RWPE2 (cell line): Measurements from ENCODE around the gene HOXA7.

ENCODE experiments used
- ATAC-seq: fragments of 200-7000 bp; cut with Tn5 transposase; 3 replicates; pipeline ENCODE4 v1.9.1; 2021; ENCODE audit warnings: low read depth
- DNase-seq: peaks from one replicate; pipeline ENCODE4 v3.0.0-alpha.2; 2020; ENCODE audit warnings: low spot score
- H3K27ac ChIP-seq: fragments of 450-650 bp; 2 replicates; pipeline ENCODE4 v1.5.1; 2017; ENCODE audit warnings: mild to moderate bottlenecking; ENCODE audit not compliant: poor library complexity, severe bottlenecking
- H3K27me3 ChIP-seq: fragments of 250-450 bp; sonication (Bioruptor Pico); 2 replicates; pipeline ENCODE4 v1.5.1; 2021; ENCODE audit warnings: mild to moderate bottlenecking, moderate library complexity; ENCODE audit not compliant: insufficient read depth, poor library complexity, severe bottlenecking
- H3K36me3 ChIP-seq: fragments of 250-450 bp; sonication (Bioruptor Pico); 2 replicates; pipeline ENCODE4 v1.5.1; 2020; ENCODE audit warnings: low read depth, mild to moderate bottlenecking, moderate library complexity
- H3K4me1 ChIP-seq: fragments of 250-450 bp; sonication (Bioruptor Pico); 2 replicates; pipeline ENCODE4 v1.5.1; 2021; ENCODE audit warnings: mild to moderate bottlenecking, moderate library complexity; ENCODE audit not compliant: insufficient read depth, poor library complexity, severe bottlenecking
- H3K4me3 ChIP-seq: fragments of 250-450 bp; sonication (Bioruptor Pico); 2 replicates; pipeline ENCODE4 v1.5.1; 2021; ENCODE audit warnings: mild to moderate bottlenecking, moderate library complexity; ENCODE audit not compliant: severe bottlenecking
- H3K9me3 ChIP-seq: fragments of 250-450 bp; sonication (Bioruptor Pico); 2 replicates; pipeline ENCODE4 v1.5.1; 2021; ENCODE audit warnings: mild to moderate bottlenecking, moderate library complexity; ENCODE audit not compliant: severe bottlenecking
- TF ChIP-seq, protein P1 (sequence below): fragments of 450-650 bp; IDR thresholded peaks from one replicate; pipeline ENCODE4 v1.5.1; 2017; ENCODE audit warnings: mild to moderate bottlenecking, moderate library complexity; ENCODE audit not compliant: poor library complexity, severe bottlenecking

HOXA7 gene

DNA sequence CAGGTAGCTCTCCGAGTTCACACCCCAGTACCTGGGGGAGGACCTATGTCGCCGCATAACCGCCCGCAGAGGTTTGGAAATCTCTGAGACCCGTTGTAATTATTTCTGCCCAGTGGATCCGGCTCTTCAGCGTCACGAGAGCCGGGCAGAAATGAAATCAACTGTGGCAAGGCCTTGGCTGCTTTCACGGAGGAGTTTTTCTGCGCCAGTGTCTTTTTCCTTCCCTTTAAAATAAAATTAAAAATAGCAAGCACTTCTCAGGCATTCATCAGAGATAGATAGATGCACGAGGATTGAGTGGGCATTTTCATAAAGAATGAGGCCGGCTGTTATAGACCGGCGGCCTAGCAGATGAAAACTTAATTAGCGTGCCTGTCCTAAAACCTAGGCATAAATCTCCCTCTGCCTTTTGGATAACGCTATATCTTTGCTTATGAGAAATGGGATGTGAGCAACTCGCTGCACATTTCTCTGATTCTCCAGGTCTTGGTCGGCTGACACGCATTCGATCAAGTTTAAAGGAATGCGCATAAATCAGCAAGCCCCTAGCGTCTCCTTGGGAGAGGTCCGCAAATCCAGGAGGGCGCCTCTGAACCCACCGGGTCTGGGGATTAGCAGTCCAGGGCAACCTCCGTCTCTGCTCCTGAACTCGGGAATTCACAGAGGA is 37.0 kb upstream of the HOXA7 start:
- Histone ChIP-seq H3K4me1 (peaks cover 31% of the 10 kb centered on the region), H3K4me3 (peak overlapping the region; percentile 89), H3K27me3 (no peaks in the 10 kb centered on the region), H3K36me3 (peaks cover 36% of the 10 kb centered on the region), H3K9me3 (no peaks in the 10 kb centered on the region), H3K27ac (peak overlapping the region; percentile 92)
- ATAC-seq: no peak
- TF ChIP-seq, protein P1, sequence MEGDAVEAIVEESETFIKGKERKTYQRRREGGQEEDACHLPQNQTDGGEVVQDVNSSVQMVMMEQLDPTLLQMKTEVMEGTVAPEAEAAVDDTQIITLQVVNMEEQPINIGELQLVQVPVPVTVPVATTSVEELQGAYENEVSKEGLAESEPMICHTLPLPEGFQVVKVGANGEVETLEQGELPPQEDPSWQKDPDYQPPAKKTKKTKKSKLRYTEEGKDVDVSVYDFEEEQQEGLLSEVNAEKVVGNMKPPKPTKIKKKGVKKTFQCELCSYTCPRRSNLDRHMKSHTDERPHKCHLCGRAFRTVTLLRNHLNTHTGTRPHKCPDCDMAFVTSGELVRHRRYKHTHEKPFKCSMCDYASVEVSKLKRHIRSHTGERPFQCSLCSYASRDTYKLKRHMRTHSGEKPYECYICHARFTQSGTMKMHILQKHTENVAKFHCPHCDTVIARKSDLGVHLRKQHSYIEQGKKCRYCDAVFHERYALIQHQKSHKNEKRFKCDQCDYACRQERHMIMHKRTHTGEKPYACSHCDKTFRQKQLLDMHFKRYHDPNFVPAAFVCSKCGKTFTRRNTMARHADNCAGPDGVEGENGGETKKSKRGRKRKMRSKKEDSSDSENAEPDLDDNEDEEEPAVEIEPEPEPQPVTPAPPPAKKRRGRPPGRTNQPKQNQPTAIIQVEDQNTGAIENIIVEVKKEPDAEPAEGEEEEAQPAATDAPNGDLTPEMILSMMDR: no peak
- no peak for DNase-seq

DNA sequence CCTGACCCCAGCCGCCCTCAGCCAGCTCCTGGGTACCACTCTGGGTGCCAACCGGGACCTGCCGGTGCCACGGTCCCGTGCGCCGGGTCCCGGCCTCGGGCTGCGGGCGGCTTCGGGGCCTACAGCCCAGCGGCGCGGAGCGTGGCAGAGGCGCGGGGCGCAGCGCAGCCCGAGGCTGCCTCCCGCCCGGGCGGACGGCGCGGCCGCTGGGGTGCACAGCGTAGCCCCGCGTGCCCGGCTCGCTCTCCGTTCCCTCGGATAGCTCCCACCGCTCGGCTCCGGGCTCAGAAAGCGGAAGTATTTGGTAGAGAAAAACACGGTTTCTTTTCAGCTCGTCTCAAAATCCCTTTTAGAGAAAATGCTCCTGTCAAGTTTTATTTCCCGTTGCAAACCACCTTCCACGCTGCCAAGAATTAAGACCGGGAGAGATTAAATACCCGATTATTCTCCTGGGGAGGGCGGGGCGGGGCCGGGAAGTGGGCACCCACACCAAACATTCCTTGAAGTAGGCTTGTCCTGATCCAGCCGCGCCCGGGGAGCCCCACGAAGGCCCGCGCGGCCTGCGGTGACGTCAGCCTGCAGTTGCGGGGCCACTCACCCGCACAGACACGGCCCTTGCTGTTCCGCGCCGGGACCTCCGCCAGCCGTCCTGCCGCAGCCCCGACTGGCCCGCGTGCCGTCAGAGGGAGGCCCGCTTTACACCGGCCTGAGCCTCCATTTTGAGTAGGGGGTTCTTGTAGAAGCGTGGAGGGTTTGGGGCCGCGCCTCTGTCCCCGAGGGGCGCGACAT is 36.3 kb upstream of the HOXA7 start:
- H3K4me3 ChIP-seq: peak overlapping the region; percentile 89
- TF ChIP-seq, protein P1: no peak
- peaks cover 34% of the 10 kb centered on the region for H3K4me1 ChIP-seq
- DNase-seq (no peak), ATAC-seq (no peak)
- H3K27me3 ChIP-seq: no peaks in the 10 kb centered on the region
- H3K9me3 ChIP-seq: no peaks in the 10 kb centered on the region
- peak overlapping the region; percentile 92 for H3K27ac ChIP-seq
- peaks cover 34% of the 10 kb centered on the region for H3K36me3 ChIP-seq

DNA sequence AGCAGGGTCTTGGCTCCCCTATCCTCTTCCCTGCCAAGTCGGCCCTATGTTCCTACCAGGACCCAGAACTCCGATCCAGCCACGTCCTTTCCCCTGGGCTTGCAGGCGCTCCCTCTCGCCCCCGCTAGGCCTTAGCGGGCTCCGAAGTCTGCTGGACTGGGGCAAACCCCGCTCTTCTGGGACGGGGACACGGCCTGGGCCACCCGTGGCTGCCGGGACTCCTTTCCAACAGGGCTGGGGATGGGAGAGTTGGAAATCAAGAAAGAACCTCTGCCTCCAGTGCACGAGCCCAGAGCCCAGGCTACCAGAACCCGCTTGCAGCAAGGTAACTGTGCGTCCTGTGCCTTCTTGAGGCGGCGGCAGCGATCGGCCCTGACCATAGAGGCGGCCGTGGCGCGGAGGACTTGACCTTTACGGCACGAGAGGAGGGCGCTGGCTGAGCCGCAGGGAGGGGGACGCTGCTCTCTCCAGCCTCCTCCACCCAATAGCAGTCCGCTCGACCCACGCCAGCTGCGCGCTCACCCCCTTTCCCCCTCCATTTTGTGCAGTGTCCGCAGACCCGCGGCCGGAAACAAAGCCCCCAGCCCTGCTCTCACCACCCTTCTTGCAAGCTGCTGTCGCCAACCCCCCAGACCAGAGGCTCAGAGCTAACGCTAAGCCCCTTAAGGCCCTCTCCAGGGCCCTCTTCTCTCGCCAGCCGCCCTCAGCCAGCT is 35.5 kb upstream of the HOXA7 start:
- Histone ChIP-seq H3K36me3 (peaks cover 27% of the 10 kb centered on the region), H3K27me3 (no peaks in the 10 kb centered on the region), H3K4me1 (peaks cover 39% of the 10 kb centered on the region), H3K4me3 (peak overlapping the region; percentile 89), H3K27ac (peak overlapping the region; percentile 92), H3K9me3 (no peaks in the 10 kb centered on the region)
- ATAC-seq: peak; percentile 8
- peak; percentile 74 for DNase-seq
- TF ChIP-seq, protein P1: no peak

DNA sequence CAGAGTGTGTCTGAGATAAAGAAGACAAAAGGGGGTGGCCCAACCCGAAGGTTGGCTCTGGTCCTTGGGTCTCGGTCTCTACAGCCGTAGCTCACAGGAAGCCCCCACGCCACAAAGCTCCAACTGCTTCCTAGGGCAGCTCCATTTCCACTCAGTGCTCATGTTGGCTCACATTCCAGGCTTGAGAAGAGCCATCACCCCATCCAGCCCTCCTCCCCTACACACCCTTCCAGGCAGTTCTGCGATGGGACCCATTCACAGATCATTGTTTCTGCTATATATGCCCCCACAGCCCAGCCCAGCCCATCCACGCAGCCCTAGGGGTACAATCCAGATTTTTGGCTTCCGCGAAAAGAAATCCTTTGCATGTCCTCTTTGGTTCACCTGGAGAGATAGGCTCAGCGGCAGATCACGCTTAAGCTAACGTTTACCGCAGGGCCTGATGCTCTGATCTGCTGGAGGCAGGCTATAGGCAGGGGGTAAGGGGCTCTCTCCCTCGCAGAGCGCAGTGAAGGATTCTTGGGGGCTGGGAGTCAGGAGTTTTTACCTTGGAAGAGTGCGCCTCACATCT is 34.8 kb upstream of the HOXA7 start:
- H3K4me1 ChIP-seq: peaks cover 42% of the 10 kb centered on the region
- DNase-seq: peak; percentile 38
- H3K27ac ChIP-seq: peak overlapping the region; percentile 92
- no peaks in the 10 kb centered on the region for H3K27me3 ChIP-seq
- H3K4me3 ChIP-seq: peak overlapping the region; percentile 89
- no peaks in the 10 kb centered on the region for H3K9me3 ChIP-seq
- TF ChIP-seq, protein P1: no peak
- ATAC-seq: peak; percentile 0; the same call in 1 of the 3 replicates
- H3K36me3 ChIP-seq: peaks cover 21% of the 10 kb centered on the region
